ENCODE data around the gene HMCES. TPM values are rescaled to one million over a fixed set of nuclear protein-coding genes. Genes with fewer than 3 reads are reported as not detected.
"Not testable (repeated sequence)": the region's sequence is repeated elsewhere in the genome, so short reads cannot be mapped to it uniquely, and the experiment has no call there.

HMCES gene
- total RNA-seq, 1 donor from 2014 or later, result 47.3 TPM

- intact Hi-C loops (cut with micrococcal nuclease), result no loop called here
Measured at GRCh38 chr3:129256270-129256669, 22.4 kb upstream of the HMCES start.

DNA sequence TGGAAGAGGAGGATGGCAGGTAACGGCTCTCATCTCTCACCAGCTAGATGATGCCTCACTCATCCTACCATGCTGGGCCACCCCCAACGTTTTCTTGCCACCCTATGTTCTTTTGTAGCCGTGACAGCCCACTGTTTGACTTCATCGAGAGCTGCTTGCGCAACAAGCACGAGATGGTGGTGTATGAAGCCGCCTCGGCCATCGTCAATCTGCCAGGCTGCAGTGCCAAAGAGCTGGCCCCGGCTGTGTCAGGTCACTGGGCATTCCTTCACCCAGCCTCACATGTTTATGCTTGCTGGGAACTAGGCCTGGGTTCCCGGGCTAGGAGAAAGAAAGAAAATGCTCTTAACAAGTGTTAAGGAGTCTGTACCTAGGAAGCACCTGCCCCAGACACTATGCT, 21.1 kb upstream of the HMCES start:
- intact Hi-C loops (cut with micrococcal nuclease), result no loop called here

- intact Hi-C loops (cut with micrococcal nuclease), result no loop called here
Measured at GRCh38 chr3:129259612-129260477, 18.8 kb upstream of the HMCES start.

GRCh38 chr3:129260606-129261005, 18.1 kb upstream of the HMCES start:
- intact Hi-C loops (cut with micrococcal nuclease), result no loop called here

DNA sequence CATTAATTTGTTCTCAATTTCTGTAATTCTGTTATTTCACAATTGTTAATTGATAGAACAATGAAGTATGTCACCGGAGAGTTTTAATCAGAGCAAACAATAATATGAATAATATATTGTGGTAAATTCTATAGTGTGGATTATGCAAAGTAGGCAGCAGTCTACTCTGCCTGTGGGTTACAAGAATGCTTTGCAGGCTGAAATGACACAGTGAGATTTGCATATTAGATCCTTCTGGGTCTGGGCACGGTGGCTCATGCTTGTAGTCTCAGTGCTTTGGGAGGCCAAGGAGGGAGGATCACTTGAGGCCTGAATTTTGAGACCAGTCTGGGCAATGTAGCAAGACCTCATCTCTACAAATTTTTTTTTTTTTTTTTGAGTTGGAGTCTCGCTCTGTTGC, 16.8 kb upstream of the HMCES start:
- intact Hi-C loops (cut with micrococcal nuclease), result no loop called here

DNA sequence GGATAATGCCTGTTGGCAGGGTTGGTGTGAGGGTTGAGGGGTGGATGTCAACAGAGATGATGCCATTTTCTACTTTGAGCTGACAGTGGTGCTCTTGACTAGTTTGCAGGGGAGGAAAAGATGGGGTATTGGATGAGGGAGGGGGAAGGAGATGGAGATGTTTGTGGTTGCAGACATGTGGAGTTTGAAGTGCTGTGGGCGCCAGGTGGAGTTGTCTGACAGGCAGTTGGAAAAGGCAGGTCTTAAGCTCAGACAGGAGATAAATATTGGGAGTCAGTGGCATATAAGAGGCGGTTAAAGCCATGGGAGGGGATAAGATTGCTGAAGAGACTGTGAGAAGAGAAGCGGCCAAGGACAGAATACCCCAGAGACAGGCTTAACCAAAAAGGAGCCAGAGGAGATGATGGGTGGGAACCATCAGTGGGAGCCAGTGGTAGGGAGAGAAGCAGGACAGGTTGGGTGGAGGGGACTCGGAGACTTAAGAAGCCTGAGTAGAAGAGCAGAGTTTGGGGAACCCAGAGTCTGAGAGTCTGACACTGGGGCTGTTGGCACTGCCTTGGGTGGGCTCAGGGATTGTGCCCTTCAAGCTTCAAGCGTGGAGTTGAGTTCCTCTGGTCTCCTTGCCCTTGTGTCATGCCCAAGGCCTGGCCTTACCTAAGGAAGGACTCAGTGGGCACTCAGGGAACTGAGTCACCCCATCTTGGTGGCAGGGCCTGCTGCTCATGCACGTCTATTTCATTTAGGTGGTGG, 15.3 kb upstream of the HMCES start:
- intact Hi-C loops (cut with micrococcal nuclease), result no loop called here

GRCh38 chr3:129264994-129265393, 13.7 kb upstream of the HMCES start:
- intact Hi-C loops (cut with micrococcal nuclease), result not testable (repeated sequence)

DNA sequence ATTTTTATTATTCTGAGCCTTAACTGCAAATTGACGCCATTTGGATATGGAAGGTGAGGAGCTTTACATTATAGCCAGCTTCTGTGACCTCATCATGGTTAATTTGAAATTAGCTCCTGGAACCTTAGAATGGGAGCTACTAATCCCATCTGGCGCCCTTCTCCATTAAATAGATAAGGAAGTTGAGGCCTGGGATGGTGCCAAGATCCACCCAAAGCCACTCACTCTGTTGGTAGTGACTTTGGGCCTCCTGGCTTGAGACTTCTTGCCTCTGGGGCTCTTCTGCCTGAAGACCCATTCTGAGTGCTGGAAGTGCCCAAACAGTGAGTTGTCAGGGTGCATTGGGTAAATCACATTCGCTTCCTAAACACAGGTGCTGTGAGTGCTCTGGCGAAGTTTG, 12.0 kb upstream of the HMCES start:
- intact Hi-C loops (cut with micrococcal nuclease), result no loop called here

- intact Hi-C loops (cut with micrococcal nuclease), result no loop called here
Measured at GRCh38 chr3:129268396-129268795, 10.3 kb upstream of the HMCES start.

- intact Hi-C loops (cut with micrococcal nuclease), result no loop called here
Measured at GRCh38 chr3:129271674-129272073, 7.0 kb upstream of the HMCES start.

DNA sequence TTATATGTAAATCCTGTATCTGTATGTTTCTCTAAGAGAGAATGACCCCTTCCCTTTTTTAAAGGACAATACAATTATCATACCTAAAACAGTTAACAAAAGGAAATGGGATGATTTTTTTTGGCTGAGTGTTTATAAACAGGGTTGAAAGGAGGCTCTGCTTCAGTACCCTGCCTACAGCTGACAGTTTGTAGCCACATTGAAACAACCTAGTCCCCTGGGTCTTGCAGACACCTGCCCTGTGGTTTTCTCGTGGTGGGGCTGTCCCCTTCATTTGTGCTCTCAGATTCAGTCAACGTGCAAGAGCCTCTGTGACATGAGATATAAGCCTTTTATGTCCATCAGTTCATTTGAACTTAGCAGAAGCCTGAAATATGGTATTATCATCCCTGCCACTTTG, 2.3 kb upstream of the HMCES start:
- intact Hi-C loops (cut with micrococcal nuclease), result no loop called here

GRCh38 chr3:129277829-129278271, 820 bp upstream of the HMCES start:
- intact Hi-C loops (cut with micrococcal nuclease), result loop anchor here (1.0 kb wide), 9 partner anchors 29 to 615 kb away; partner anchors contain the start of genes CFAP92, COPG1, IFT122 and ISY1

DNA sequence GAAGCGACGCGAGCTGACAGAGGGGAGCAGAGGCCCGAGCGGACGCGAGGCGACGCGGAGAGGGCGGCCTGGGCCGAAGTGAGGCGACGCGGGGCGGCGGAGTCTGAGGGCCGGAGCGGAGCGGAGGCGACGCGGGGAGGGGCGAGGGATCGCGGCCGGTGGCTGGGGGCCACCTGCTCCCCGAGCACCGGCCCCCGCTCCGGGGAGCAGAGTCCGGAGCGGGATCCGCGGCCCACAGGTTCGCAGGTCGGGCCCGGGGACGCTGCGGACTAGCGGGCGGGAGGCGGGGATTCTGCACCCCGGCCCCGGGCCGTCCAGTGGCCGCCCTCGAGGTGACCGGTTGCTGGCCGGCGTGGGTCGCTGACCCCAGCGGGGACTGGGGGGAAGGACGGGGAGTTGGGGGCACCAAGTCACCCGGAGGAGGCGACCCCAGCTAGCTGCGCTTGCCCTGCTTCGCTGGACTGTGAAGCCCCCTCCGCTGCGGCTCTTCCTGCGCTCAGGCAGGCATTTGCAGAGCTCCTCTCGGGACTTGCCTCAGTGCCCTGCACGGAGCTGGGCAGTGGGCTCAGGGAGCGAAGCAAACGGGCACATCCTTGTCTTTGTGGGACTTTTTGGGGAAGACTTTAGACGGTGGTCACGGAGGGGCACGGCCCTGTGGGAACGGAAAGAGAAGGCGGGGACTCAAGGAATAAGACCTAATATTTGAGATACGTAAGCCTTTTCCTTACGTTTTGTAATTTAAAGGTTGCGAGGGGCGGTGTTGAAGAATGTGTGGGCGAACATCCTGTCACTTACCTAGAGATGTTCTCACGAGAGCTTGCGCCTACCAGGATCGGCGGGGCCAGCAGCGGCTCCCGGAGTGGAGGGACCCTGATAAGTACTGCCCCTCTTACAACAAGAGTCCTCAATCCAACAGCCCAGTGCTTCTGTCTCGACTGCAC, 566 bp downstream of the HMCES start:
- intact Hi-C loops (cut with micrococcal nuclease), result loop anchor here (1.0 kb wide), 12 partner anchors 30 to 629 kb away; partner anchors contain the start of genes CFAP92, COPG1, IFT122 and ISY1

GRCh38 chr3:129280183-129280582, 1.5 kb downstream of the HMCES start:
- intact Hi-C loops (cut with micrococcal nuclease), result loop anchor here (5.0 kb wide), 1 partner anchor 547 kb away; no protein-coding TSS in a partner anchor

GRCh38 chr3:129281726-129282125, 3.1 kb downstream of the HMCES start:
- intact Hi-C loops (cut with micrococcal nuclease), result loop anchor here (5.0 kb wide), 1 partner anchor 546 kb away; no protein-coding TSS in a partner anchor

- intact Hi-C loops (cut with micrococcal nuclease), result loop anchor here (5.0 kb wide), 1 partner anchor 544 kb away; no protein-coding TSS in a partner anchor
Measured at GRCh38 chr3:129282727-129283327, 4.2 kb downstream of the HMCES start.

DNA sequence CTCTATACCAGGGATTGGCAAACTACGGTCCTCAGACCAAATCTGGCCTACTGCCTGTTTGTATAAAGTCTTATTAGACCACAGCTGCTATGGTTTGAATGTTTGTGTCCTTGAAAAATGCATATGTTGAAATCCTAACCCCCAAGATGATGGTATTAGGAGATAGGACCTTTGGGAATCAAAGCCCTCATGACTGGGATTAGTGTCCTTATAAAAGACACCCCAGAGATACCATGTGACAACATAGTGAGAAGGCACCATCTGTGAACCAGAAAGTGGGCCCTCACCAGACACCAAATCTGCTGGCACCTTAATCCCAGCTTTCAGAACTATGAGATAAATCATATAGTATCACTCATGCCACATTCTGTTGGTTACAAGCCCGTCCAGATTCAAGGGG, 7.4 kb downstream of the HMCES start:
- intact Hi-C loops (cut with micrococcal nuclease), result no loop called here

DNA sequence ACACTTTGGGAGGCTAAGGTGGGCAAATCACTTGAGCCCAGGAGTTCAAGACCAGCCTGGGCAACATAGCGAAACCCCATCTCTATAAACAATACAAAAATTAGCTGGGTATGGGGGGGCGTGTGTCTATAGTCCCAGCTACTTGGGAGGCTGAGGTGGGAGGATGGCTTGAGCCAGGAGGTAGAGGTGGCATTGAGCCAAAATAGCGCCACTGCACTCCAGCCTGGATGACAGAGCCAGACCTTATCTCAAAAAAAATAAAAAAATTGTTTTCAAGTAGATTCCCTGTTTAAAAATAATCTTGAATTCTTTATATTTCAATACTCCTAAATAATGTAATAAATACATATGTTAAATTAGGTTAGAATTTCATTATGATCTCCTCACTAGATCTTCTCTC, 9.8 kb downstream of the HMCES start:
- intact Hi-C loops (cut with micrococcal nuclease), result no loop called here

DNA sequence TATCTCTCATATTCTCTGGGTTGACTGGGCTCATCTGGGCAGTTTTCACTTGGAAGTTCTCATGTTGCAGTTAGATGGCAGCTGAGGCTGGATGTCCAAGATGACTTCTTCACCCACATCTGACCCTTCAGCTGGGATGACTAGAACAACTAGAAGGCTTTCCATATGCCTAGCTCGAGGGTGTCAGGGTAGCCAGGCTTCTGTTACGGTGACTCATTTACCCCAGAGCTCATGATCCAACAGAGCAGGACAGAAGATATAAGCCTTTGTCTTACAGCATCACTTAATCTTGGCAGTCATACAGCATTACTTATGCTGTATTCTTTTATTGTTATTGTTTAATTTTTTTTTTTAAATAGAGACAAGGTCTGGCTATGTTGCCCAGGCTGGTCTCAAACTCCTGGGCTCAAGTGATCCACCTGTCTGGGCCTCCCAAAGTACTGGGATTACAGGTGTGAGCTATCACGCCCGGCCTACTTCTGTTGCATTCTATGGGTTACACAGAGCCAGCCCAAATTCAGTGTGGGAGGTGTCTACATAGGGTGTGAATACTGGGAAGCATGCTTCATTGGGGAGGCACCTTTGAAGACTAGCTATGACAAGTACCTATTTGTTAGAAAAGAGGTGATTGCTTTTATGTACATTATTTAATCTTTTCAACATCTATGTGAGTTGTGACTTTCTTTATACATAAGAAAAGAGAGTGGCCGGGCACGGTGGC, 10.7 kb downstream of the HMCES start:
- intact Hi-C loops (cut with micrococcal nuclease), result no loop called here

All from T-helper 1 cell treated with Interleukin-12 subunit alpha and Interleukin-12 subunit beta and Interleukin-4 antibody, amounts not matched to agents 30 ng/mL and 1 ng/mL, for 36 hours (primary cell).